Measurements from ENCODE around the gene PTPRK. TPM values are rescaled to one million over a fixed set of nuclear protein-coding genes. Genes with fewer than 3 reads are reported as not detected.

The PTPRK gene
- total and polyA plus RNA-seq, 2 of the 8 experiments (the other 6 are each of a cell fraction or from before 2014, with no cell fraction given), result 11.4 to 47.3 TPM

DNA sequence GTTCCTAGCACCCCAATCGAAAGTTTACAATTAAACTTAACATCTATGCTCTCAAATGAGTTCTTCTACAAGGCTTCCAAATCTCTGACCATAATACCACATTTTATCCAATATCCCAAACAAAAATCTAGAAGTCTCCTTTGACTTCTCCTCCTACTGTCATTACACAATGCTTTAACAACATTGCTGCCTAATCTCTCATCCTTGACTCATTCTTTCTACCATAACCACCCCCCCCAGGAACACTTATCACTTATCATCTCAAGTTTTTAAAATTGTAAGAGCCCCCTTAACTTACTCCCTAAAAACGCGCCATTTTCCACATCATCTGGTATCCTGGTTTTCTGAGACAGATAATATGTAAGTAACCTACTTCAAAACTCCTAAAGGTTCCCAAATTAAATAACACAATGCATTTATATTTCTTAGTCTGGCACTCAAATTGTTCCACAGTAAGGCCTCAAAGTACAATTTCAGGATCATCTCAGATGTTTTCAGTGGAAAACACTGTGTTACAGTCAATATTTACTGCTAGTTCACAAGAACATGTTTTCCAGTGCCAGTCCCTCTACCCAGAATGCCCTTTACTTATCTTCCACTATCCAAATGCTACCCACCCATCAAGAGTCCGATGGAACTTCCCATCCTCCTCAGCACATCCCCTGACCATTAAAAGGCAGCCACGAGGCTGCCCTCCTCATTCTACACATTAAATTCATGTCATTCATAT is 311.4 kb downstream of the PTPRK start:
- H3K4me3 ChIP-seq (ENCODE audit: extremely low read depth in 1 of 4, insufficient read depth in 2 of 4, low read depth in 3 of 4, low read length in 4 of 4), result no peak overlapping the region
- H2BK5ac ChIP-seq (ENCODE audit: low read depth, low read length), result no peak overlapping the region
- no peak overlapping the region for H2BK20ac ChIP-seq (ENCODE audit: low read length)
- H3K18ac ChIP-seq (ENCODE audit: extremely low read depth, low read length), result no peak overlapping the region
- 0 out of 4 replicates have a peak, but pooled peaks cover 0 to 2% of the 10 kb centered on the region in 2 experiments for H3K79me2 ChIP-seq (ENCODE audit: control insufficient read depth in 1 of 2, insufficient read depth in 2 of 2, low read length in 2 of 2)
- no peak overlapping the region for H2BK12ac ChIP-seq (ENCODE audit: low read depth, low read length)
- no peaks in the 10 kb centered on the region for H4K20me1 ChIP-seq (replicated peaks in 1 of 2; ENCODE audit: control insufficient read depth in 1 of 2, insufficient read depth in 2 of 2, low read length in 2 of 2)
- H3K4me2 ChIP-seq (ENCODE audit: insufficient read depth in 1 of 2, low read depth in 2 of 2, low read length in 2 of 2), result no peak overlapping the region
- no peak overlapping the region for H3K9ac ChIP-seq (replicated peaks in 1 of 4; ENCODE audit: extremely low read depth in 1 of 4, low read depth in 3 of 4, low read length in 3 of 4)
- H4K5ac ChIP-seq (ENCODE audit: insufficient read length, low read depth, low read length), result no peak overlapping the region
- no peaks in the 10 kb centered on the region for H3K36me3 ChIP-seq (ENCODE audit: control insufficient read depth in 2 of 4, insufficient read depth in 4 of 4, low read length in 3 of 4)
- no peaks in the 10 kb centered on the region for H3K79me1 ChIP-seq (ENCODE audit: low read depth, low read length)
- H3K4me1 ChIP-seq (replicated peaks in 1 of 4; ENCODE audit: control insufficient read depth in 3 of 4, insufficient read depth in 4 of 4, low read length in 3 of 4), result peaks cover 0 to 3% (median 0%) of the 10 kb centered on the region in 4 experiments; a peak in 2 of 7 replicates
- H2AFZ ChIP-seq (ENCODE audit: low read length), result no peak overlapping the region
- WGBS, 2 experiments (ENCODE audit: extremely low coverage in 1 of 2, insufficient coverage in 1 of 2, insufficient read length in 1 of 2, insufficient replicate concordance in 2 of 2, low coverage in 1 of 2, low lambda C conversion rate in 2 of 2, missing lambda C conversion rate in 1 of 2), result 95 to 100% methylated on average over 2 to 5 of the region's 5 CpGs
- no peaks in the 10 kb centered on the region for H3K27me3 ChIP-seq (replicated peaks in 1 of 4; ENCODE audit: control insufficient read depth in 3 of 4, extremely low read depth in 1 of 4, insufficient read depth in 3 of 4, low read length in 3 of 4)
- no peak overlapping the region for H4K91ac ChIP-seq (replicated peaks; ENCODE audit: insufficient read length, low read length)
- H3K23me2 ChIP-seq (ENCODE audit: low read depth, low read length), result no peaks in the 10 kb centered on the region
- H3K23ac ChIP-seq (ENCODE audit: insufficient read length), result no peak overlapping the region
- H3K27ac ChIP-seq (ENCODE audit: low read depth, low read length), result no peak overlapping the region
- H2AK5ac ChIP-seq (ENCODE audit: low read depth, low read length), result no peak overlapping the region
- H3K4ac ChIP-seq (replicated peaks; ENCODE audit: insufficient read length, low read depth, low read length), result no peak overlapping the region
- H3K56ac ChIP-seq (replicated peaks; ENCODE audit: insufficient read length, low read depth, low read length), result no peak overlapping the region
- FAIRE-seq, result no peak
- no peak overlapping the region for H4K8ac ChIP-seq (ENCODE audit: extremely low read depth, insufficient read depth, low read length)
- DNase-seq (ENCODE audit: low read depth in 1 of 2, low spot score in 2 of 2), result no peak
- H2BK120ac ChIP-seq (replicated peaks; ENCODE audit: low read depth, low read length), result no peak overlapping the region
- ChIA-PET POLR2A (ENCODE audit: partially characterized antibody) (no interaction called here), CTCF (ENCODE audit: partially characterized antibody) (no interaction called here)
- no peak overlapping the region for H2BK15ac ChIP-seq (ENCODE audit: low read length)
- no peak overlapping the region for H3K14ac ChIP-seq (ENCODE audit: insufficient read length)
- no peaks in the 10 kb centered on the region for H3K9me3 ChIP-seq (ENCODE audit: insufficient read depth in 2 of 2, low read depth in 1 of 2, low read length in 1 of 2)
- no peak for TF ChIP-seq SAP30 (IDR thresholded peaks at IDR 0.05; ENCODE audit: insufficient read depth, insufficient replicate concordance, low read length)
- TF ChIP-seq CTBP2 (IDR thresholded peaks at IDR 0.05; ENCODE audit: borderline replicate concordance, insufficient read depth, insufficient read length, low read length), result no peak
- TF ChIP-seq GTF2F1 (IDR thresholded peaks at IDR 0.05; ENCODE audit: borderline replicate concordance, low read depth, low read length), result no peak
